ENCODE measurements around the gene INSIG1.

The INSIG1 gene

GRCh38 chr7:155283565-155284194 lies 14.0 kb upstream of the INSIG1 start:
- intact Hi-C loops (cut with DNase I): no loop called here
- DNase-seq: no peak

GRCh38 chr7:155284496-155285274 lies 13.0 kb upstream of the INSIG1 start:
- DNase-seq: peak in 1 of 10 donors; percentile 69
- intact Hi-C loops (cut with DNase I): no loop called here

- no peak for DNase-seq
- intact Hi-C loops (cut with DNase I): no loop called here
These were observed 12.3 kb upstream of the INSIG1 start for GRCh38 chr7:155285423-155285822.

GRCh38 chr7:155285833-155286232 lies 11.8 kb upstream of the INSIG1 start:
- intact Hi-C loops (cut with DNase I): no loop called here
- no peak for DNase-seq

- DNase-seq: no peak
- intact Hi-C loops (cut with DNase I): no loop called here
These were observed 11.0 kb upstream of the INSIG1 start for GRCh38 chr7:155286686-155287085.

GRCh38 chr7:155287284-155287935 lies 10.3 kb upstream of the INSIG1 start:
- intact Hi-C loops (cut with DNase I): no loop called here
- DNase-seq: no peak

GRCh38 chr7:155288055-155288454 lies 9.6 kb upstream of the INSIG1 start:
- intact Hi-C loops (cut with DNase I): no loop called here
- DNase-seq: no peak

- DNase-seq: no peak
- intact Hi-C loops (cut with DNase I): no loop called here
These were observed 8.6 kb upstream of the INSIG1 start for GRCh38 chr7:155289107-155289506.

GRCh38 chr7:155289949-155290501 lies 7.7 kb upstream of the INSIG1 start:
- intact Hi-C loops (cut with DNase I): loop anchor here (10.0 kb wide), 1 partner anchor 165 kb away; the partner anchor contains the start of gene EN2
- no peak for DNase-seq

GRCh38 chr7:155291045-155291530 lies 6.6 kb upstream of the INSIG1 start:
- no peak for DNase-seq
- intact Hi-C loops (cut with DNase I): loop anchor here (10.0 kb wide), 1 partner anchor 164 kb away; the partner anchor contains the start of gene EN2

GRCh38 chr7:155291729-155292128 lies 5.9 kb upstream of the INSIG1 start:
- no peak for DNase-seq
- intact Hi-C loops (cut with DNase I): loop anchor here (10.0 kb wide), 1 partner anchor 163 kb away; the partner anchor contains the start of gene EN2

GRCh38 chr7:155292680-155293226 lies 4.9 kb upstream of the INSIG1 start:
- intact Hi-C loops (cut with DNase I): loop anchor here (10.0 kb wide), 1 partner anchor 162 kb away; the partner anchor contains the start of gene EN2
- DNase-seq: no peak

- intact Hi-C loops (cut with DNase I): loop anchor here (10.0 kb wide), 1 partner anchor 161 kb away; the partner anchor contains the start of gene EN2
- DNase-seq: no peak
These were observed 3.8 kb upstream of the INSIG1 start for GRCh38 chr7:155293721-155294510.

GRCh38 chr7:155294511-155294778 lies 3.2 kb upstream of the INSIG1 start:
- intact Hi-C loops (cut with DNase I): loop anchor here (10.0 kb wide), 1 partner anchor 160 kb away; the partner anchor contains the start of gene EN2
- no peak for DNase-seq

GRCh38 chr7:155295511-155295910 lies 2.2 kb upstream of the INSIG1 start:
- intact Hi-C loops (cut with DNase I): loop anchor here (5.0 to 10.0 kb wide), 3 partner anchors 159 to 293 kb away; partner anchors contain the start of genes EN2, HTR5A and PAXIP1
- DNase-seq: no peak

GRCh38 chr7:155296006-155296787 lies 1.5 kb upstream of the INSIG1 start:
- DNase-seq: no peak
- intact Hi-C loops (cut with DNase I): loop anchor here (5.0 to 10.0 kb wide), 3 partner anchors 159 to 294 kb away; partner anchors contain the start of genes EN2, HTR5A and PAXIP1

GRCh38 chr7:155296788-155297516 lies 726 bp upstream of the INSIG1 start:
- peak in 8 of 10 donors; percentile 23 to 90 (median 34) for DNase-seq
- intact Hi-C loops (cut with DNase I): loop anchor here (5.0 to 10.0 kb wide), 3 partner anchors 158 to 295 kb away; partner anchors contain the start of genes EN2, HTR5A and PAXIP1
